Eye (tissue), 1 donor: ENCODE measurements around the gene ZFYVE9.
"Not testable (repeated sequence)": the region's sequence is repeated elsewhere in the genome, so short reads cannot be mapped to it uniquely, and the experiment has no call there.

Experiments used
- DNase-seq: peaks from one replicate; pipeline ENCODE4 v3.0.0-alpha.2; 2015

ZFYVE9 gene

GRCh38 chr1:52150445-52150844, 8.6 kb downstream of the ZFYVE9 start:
- DNase-seq = not testable (repeated sequence)

GRCh38 chr1:52150946-52151345, 9.1 kb downstream of the ZFYVE9 start:
- DNase-seq = no peak

- no peak for DNase-seq
Measured at GRCh38 chr1:52152572-52152971, 10.7 kb downstream of the ZFYVE9 start.

- no peak for DNase-seq
Measured at GRCh38 chr1:52153010-52153409, 11.1 kb downstream of the ZFYVE9 start.

- DNase-seq = no peak
Measured at GRCh38 chr1:52153898-52154297, 12.0 kb downstream of the ZFYVE9 start.

GRCh38 chr1:52156460-52156859, 14.6 kb downstream of the ZFYVE9 start:
- DNase-seq = no peak

GRCh38 chr1:52157582-52157981, 15.7 kb downstream of the ZFYVE9 start:
- DNase-seq = no peak

GRCh38 chr1:52158218-52158617, 16.3 kb downstream of the ZFYVE9 start:
- DNase-seq = no peak

GRCh38 chr1:52159033-52159789, 17.3 kb downstream of the ZFYVE9 start:
- DNase-seq = no peak

- no peak for DNase-seq
Measured at GRCh38 chr1:52162947-52163346, 21.1 kb downstream of the ZFYVE9 start.

GRCh38 chr1:52164604-52165003, 22.7 kb downstream of the ZFYVE9 start:
- DNase-seq = no peak

GRCh38 chr1:52166996-52167753, 25.3 kb downstream of the ZFYVE9 start:
- no peak for DNase-seq

GRCh38 chr1:52168373-52169080, 26.6 kb downstream of the ZFYVE9 start:
- no peak for DNase-seq

GRCh38 chr1:52171149-52171548, 29.3 kb downstream of the ZFYVE9 start:
- not testable (repeated sequence) for DNase-seq

GRCh38 chr1:52179073-52179472, 37.2 kb downstream of the ZFYVE9 start:
- DNase-seq = no peak

- DNase-seq = no peak
Measured at GRCh38 chr1:52180176-52180575, 38.3 kb downstream of the ZFYVE9 start.

- not testable (repeated sequence) for DNase-seq
Measured at GRCh38 chr1:52181759-52182158, 39.9 kb downstream of the ZFYVE9 start.

- DNase-seq = not testable (repeated sequence)
Measured at GRCh38 chr1:52182328-52182727, 40.4 kb downstream of the ZFYVE9 start.

GRCh38 chr1:52182874-52183400, 41.0 kb downstream of the ZFYVE9 start:
- no peak for DNase-seq

- DNase-seq = no peak
Measured at GRCh38 chr1:52186449-52186848, 44.6 kb downstream of the ZFYVE9 start.

- no peak for DNase-seq
Measured at GRCh38 chr1:52189898-52190480, 48.1 kb downstream of the ZFYVE9 start.

GRCh38 chr1:52190500-52191252, 48.8 kb downstream of the ZFYVE9 start:
- no peak for DNase-seq
